Activated naive CD8-positive, alpha-beta T cell treated with anti-CD3 and anti-CD28 coated beads for 36 hours (primary cell): Measurements from ENCODE around the gene STAMBP. TPM values are rescaled to one million over a fixed set of nuclear protein-coding genes. Genes with fewer than 3 reads are reported as not detected.
A peak's percentile ranks its signal among the peaks of the same experiment; 100 is the strongest.

Experiments used
- DNase-seq: peaks from one replicate; pipeline ENCODE4 v3.0.0; 2021
- H3K27ac Mint-ChIP-seq: one replicate; pipeline ENCODE4 v1.8.0; 2022; ENCODE audit warnings: mild to moderate bottlenecking, moderate library complexity, mixed read lengths
- H3K27me3 Mint-ChIP-seq: one replicate; pipeline ENCODE4 v1.8.0; 2022; ENCODE audit warnings: mild to moderate bottlenecking, mixed read lengths
- H3K36me3 Mint-ChIP-seq: one replicate; pipeline ENCODE4 v1.8.0; 2021; ENCODE audit warnings: mild to moderate bottlenecking, mixed read lengths
- H3K4me1 Mint-ChIP-seq: one replicate; pipeline ENCODE4 v1.8.0; 2021; ENCODE audit warnings: mixed read lengths
- H3K4me3 Mint-ChIP-seq: one replicate; pipeline ENCODE4 v1.8.0; 2022; ENCODE audit warnings: mild to moderate bottlenecking, moderate library complexity, mixed read lengths
- H3K9me3 Mint-ChIP-seq: one replicate; pipeline ENCODE4 v1.8.0; 2022; ENCODE audit warnings: mixed read lengths
- total RNA-seq, 2 experiments: library from RNA; stranded (reverse); gene quantifications; one replicate each; pipeline ENCODE4 v1.2.3, GENCODE V29; 2021

Gene STAMBP
- total RNA-seq, 2 experiments from 2014 or later: 72.6 to 76.4 TPM

DNA sequence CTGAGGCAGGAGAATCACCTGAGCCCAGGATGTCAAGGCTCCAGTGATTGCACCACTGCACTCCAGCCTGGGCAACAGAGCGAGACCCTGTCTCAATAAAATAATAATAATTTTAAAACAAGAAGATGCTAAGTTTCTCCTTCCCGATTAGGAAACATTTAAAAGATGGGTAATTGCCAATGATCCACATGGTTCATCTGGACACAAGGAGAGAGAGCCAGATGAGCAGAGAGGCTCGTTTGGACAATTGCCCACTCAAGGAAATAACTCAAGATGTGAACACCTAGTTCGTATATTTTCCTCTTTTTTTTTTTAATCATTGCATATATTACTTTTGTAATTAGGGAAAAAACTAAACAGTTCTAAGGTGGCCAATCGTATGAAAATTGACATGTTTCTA is 60.4 kb downstream of the STAMBP start:
- H3K4me1 Mint-ChIP-seq: peaks cover 27% of the 10 kb centered on the region
- peaks cover 6% of the 10 kb centered on the region for H3K36me3 Mint-ChIP-seq
- H3K4me3 Mint-ChIP-seq: no peak overlapping the region
- H3K27ac Mint-ChIP-seq: no peak overlapping the region
- no peak for DNase-seq
- peaks cover 4% of the 10 kb centered on the region for H3K9me3 Mint-ChIP-seq
- H3K27me3 Mint-ChIP-seq: no peaks in the 10 kb centered on the region

GRCh38 chr2:73890301-73891092 is 61.7 kb downstream of the STAMBP start:
- DNase-seq: no peak
- H3K9me3 Mint-ChIP-seq: peaks cover 4% of the 10 kb centered on the region
- H3K27ac Mint-ChIP-seq: no peak overlapping the region
- H3K27me3 Mint-ChIP-seq: no peaks in the 10 kb centered on the region
- peaks cover 6% of the 10 kb centered on the region for H3K36me3 Mint-ChIP-seq
- peaks cover 37% of the 10 kb centered on the region for H3K4me1 Mint-ChIP-seq
- H3K4me3 Mint-ChIP-seq: no peak overlapping the region

GRCh38 chr2:73891276-73891901 is 62.6 kb downstream of the STAMBP start:
- no peak overlapping the region for H3K4me3 Mint-ChIP-seq
- H3K27me3 Mint-ChIP-seq: no peaks in the 10 kb centered on the region
- H3K9me3 Mint-ChIP-seq: peaks cover 4% of the 10 kb centered on the region
- no peak overlapping the region for H3K27ac Mint-ChIP-seq
- no peak for DNase-seq
- peaks cover 6% of the 10 kb centered on the region for H3K36me3 Mint-ChIP-seq
- H3K4me1 Mint-ChIP-seq: peaks cover 38% of the 10 kb centered on the region

- Mint-ChIP-seq H3K9me3 (no peaks in the 10 kb centered on the region), H3K4me3 (no peak within 1 kb of the TSS), H3K27me3 (no peaks in the 10 kb centered on the region), H3K27ac (peak within 1 kb of the TSS; percentile 35), H3K36me3 (no peaks in the 10 kb centered on the region), H3K4me1 (peaks cover 38% of the 10 kb centered on the region)
- no peak for DNase-seq
Observed at GRCh38 chr2:73892631-73893329, 64.0 kb downstream of the STAMBP start, which contains the start of gene ACTG2. Gene ACTG2 (plus strand): TSS chr2:73893008. CDS start chr2:73901312, 8,304 bp downstream.

DNA sequence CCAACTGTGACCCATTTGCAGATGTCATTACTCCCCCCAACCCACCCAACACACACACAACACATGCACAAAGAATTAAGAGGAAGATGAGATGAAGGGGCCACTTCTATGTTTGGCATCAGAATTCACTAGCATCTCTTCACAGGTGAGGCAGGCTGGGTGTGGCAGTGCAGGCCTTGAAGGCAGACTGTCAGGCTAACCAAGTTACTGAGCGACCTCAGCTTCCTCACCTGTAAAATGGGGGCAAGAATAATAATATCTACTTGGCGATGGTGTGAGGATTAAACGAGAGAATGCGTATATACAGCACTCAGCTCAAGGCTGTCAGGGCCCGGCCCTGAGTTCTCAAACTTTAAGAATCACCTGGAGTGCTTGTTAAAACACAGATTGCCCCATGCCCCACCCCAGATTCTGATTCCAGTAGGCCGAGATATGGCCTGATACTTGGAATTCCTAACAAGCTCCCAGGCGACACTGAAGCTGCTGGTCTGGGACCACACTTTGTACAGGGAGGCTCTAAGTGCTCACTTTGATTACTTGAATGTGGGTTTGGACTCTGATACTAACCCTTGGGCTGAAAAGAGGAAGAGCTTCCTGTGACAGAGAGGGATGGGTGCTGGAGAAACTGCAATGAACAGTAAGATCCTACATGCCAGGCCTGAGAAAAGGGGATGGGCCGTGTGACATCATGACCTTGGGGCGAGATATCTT is 65.2 kb downstream of the STAMBP start:
- DNase-seq: no peak
- no peak overlapping the region for H3K4me3 Mint-ChIP-seq

DNA sequence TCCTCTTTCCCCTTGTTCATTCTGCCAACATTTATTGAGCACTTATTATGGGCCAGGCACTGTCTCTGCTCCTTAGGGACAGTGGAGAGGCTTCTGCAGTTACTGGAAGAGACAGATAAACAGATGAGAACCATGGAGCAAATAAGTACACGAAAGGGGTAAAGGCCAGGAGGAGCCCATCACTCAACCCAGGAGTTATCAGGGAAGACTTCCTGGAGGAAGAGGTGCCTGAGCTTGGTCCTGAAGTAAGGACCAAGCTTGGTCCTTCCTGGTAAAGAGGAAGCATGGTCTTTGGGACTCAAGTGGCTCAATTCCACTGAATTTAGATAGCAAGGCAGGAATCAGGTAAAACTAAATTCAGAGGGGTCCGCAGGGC is 65.7 kb downstream of the STAMBP start:
- Mint-ChIP-seq H3K36me3 (no peaks in the 10 kb centered on the region), H3K9me3 (no peaks in the 10 kb centered on the region), H3K27me3 (no peaks in the 10 kb centered on the region), H3K27ac (no peak overlapping the region), H3K4me1 (peaks cover 32% of the 10 kb centered on the region), H3K4me3 (no peak overlapping the region)
- no peak for DNase-seq

More for the DNA sequence above, 65.2 kb downstream of the STAMBP start:
- H3K27me3 Mint-ChIP-seq: no peaks in the 10 kb centered on the region
- H3K36me3 Mint-ChIP-seq: no peaks in the 10 kb centered on the region
- no peak overlapping the region for H3K27ac Mint-ChIP-seq
- no peaks in the 10 kb centered on the region for H3K9me3 Mint-ChIP-seq
- H3K4me1 Mint-ChIP-seq: peaks cover 32% of the 10 kb centered on the region

GRCh38 chr2:73894877-73895276 is 66.1 kb downstream of the STAMBP start:
- H3K27ac Mint-ChIP-seq: no peak overlapping the region
- H3K4me3 Mint-ChIP-seq: no peak overlapping the region
- H3K4me1 Mint-ChIP-seq: peaks cover 32% of the 10 kb centered on the region
- H3K27me3 Mint-ChIP-seq: no peaks in the 10 kb centered on the region
- DNase-seq: no peak
- no peaks in the 10 kb centered on the region for H3K36me3 Mint-ChIP-seq
- no peaks in the 10 kb centered on the region for H3K9me3 Mint-ChIP-seq

GRCh38 chr2:73895473-73895872 is 66.7 kb downstream of the STAMBP start:
- H3K4me3 Mint-ChIP-seq: no peak overlapping the region
- H3K36me3 Mint-ChIP-seq: no peaks in the 10 kb centered on the region
- H3K27me3 Mint-ChIP-seq: no peaks in the 10 kb centered on the region
- H3K9me3 Mint-ChIP-seq: no peaks in the 10 kb centered on the region
- H3K4me1 Mint-ChIP-seq: peaks cover 32% of the 10 kb centered on the region
- H3K27ac Mint-ChIP-seq: no peak overlapping the region
- no peak for DNase-seq

- H3K27ac Mint-ChIP-seq: peak overlapping the region; percentile 80
- H3K27me3 Mint-ChIP-seq: no peaks in the 10 kb centered on the region
- peaks cover 32% of the 10 kb centered on the region for H3K4me1 Mint-ChIP-seq
- H3K36me3 Mint-ChIP-seq: no peaks in the 10 kb centered on the region
- no peaks in the 10 kb centered on the region for H3K9me3 Mint-ChIP-seq
- peak; percentile 47 for DNase-seq
- H3K4me3 Mint-ChIP-seq: peak overlapping the region; percentile 63
Observed at GRCh38 chr2:73896362-73897239, 67.8 kb downstream of the STAMBP start.

DNA sequence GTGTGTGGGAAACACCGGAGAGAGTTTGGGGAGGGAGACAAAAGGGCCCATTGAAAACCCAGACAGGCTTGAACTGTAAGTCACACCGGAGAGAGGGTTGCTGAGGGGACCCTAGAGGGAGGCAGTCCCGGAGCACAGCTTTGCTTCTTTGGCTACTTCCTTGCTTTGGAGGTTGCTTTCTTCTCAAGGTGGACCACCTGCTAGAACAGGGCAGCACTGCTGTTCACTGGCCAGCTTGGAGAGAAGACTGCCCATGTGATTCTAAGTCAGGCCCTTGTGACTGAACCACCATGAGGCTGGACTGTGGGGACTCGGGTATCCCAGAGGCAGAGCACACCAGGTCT is 68.5 kb downstream of the STAMBP start:
- Mint-ChIP-seq H3K4me1 (peaks cover 32% of the 10 kb centered on the region), H3K9me3 (no peaks in the 10 kb centered on the region), H3K36me3 (no peaks in the 10 kb centered on the region), H3K4me3 (no peak overlapping the region), H3K27me3 (no peaks in the 10 kb centered on the region), H3K27ac (peak overlapping the region; percentile 80)
- no peak for DNase-seq

DNA sequence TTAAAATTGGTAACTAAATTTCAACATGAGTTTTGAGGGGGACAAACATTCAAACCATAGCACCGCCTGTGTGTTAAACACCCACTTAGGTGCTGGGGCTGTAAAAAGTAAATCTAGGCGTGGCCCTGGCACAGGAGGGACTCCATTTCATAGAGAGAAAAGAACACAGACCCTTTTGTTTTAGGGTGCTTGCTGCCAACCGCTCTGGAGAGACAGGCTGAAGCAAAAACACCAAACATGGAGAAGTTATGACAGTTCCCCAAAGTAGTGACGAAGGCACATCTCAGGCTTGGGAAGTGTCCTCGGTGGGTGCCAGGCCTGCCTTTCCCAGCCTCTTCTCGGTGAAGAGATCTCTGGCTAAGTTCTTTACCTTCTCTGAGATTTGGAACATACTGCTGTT is 69.2 kb downstream of the STAMBP start:
- no peak overlapping the region for H3K4me3 Mint-ChIP-seq
- no peak for DNase-seq
- peaks cover 32% of the 10 kb centered on the region for H3K4me1 Mint-ChIP-seq
- H3K27me3 Mint-ChIP-seq: no peaks in the 10 kb centered on the region
- H3K27ac Mint-ChIP-seq: no peak overlapping the region
- H3K9me3 Mint-ChIP-seq: no peaks in the 10 kb centered on the region
- H3K36me3 Mint-ChIP-seq: no peaks in the 10 kb centered on the region

DNA sequence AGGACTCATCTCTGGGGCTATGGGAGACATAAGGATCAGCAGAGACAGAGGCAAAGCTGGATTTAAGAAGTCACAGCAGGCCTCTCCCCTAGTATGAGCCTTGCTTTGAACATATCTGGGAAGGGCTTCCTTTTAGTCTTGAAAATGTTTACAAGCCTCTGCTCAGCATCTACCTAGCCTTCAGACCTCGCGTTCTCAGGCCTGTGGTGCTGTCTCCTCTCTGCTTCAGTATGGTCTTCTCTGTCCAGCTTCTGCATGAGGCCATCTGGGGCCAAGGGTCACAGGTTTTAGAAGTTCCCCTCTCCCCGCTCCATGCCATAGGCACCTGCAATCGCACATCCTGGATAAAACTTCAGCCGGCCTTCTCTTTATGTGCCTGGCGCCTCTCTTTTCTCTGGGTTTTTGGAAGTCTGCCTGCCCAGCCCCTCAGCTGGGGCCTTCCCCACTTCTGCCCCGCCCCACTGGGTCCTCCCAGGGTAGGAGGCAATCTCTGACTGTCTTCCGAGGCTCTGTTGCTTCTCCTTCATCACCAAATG is 71.1 kb downstream of the STAMBP start:
- Mint-ChIP-seq H3K4me1 (peaks cover 27% of the 10 kb centered on the region), H3K9me3 (no peaks in the 10 kb centered on the region)

DNA sequence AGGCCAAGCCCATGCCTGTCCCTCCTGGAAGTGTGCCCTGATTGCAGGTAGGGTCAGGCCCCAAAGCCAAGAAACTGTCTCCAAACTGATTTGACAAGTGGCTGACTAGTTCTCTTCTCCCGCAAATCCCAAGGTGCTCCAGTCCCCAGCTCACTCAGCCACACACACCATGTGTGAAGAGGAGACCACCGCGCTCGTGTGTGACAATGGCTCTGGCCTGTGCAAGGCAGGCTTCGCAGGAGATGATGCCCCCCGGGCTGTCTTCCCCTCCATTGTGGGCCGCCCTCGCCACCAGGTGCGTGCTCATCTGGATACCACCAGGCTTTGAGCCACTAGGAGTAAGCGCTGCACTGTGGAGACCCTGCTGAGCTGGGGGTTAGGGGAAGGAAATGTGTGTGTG is 72.4 kb downstream of the STAMBP start:
- Mint-ChIP-seq H3K4me1 (peaks cover 15% of the 10 kb centered on the region), H3K27ac (no peak overlapping the region), H3K36me3 (no peaks in the 10 kb centered on the region), H3K27me3 (no peaks in the 10 kb centered on the region), H3K4me3 (no peak overlapping the region), H3K9me3 (no peaks in the 10 kb centered on the region)
- DNase-seq: no peak

More for the DNA sequence above, 71.1 kb downstream of the STAMBP start:
- Mint-ChIP-seq H3K4me3 (no peak overlapping the region), H3K36me3 (no peaks in the 10 kb centered on the region), H3K27ac (no peak overlapping the region), H3K27me3 (no peaks in the 10 kb centered on the region)
- DNase-seq: no peak

GRCh38 chr2:73902284-73902683 is 73.5 kb downstream of the STAMBP start:
- no peaks in the 10 kb centered on the region for H3K36me3 Mint-ChIP-seq

More at GRCh38 chr2:73902284-73902683, 73.5 kb downstream of the STAMBP start:
- Mint-ChIP-seq H3K27me3 (no peaks in the 10 kb centered on the region), H3K4me1 (peaks cover 4% of the 10 kb centered on the region), H3K9me3 (no peaks in the 10 kb centered on the region), H3K27ac (no peak overlapping the region), H3K4me3 (no peak overlapping the region)
- DNase-seq: no peak
